ENCODE results near the gene MARCHF2.
A peak's percentile ranks its signal among the peaks of the same experiment; 100 is the strongest.
"Not testable (repeated sequence)": the region's sequence is repeated elsewhere in the genome, so short reads cannot be mapped to it uniquely, and the experiment has no call there.

The MARCHF2 gene

GRCh38 chr19:8384569-8384968, 28.5 kb upstream of the MARCHF2 start:
- H3K27ac Mint-ChIP-seq = peak overlapping the region; percentile 30
- H3K4me1 Mint-ChIP-seq = not testable (repeated sequence)

GRCh38 chr19:8385103-8385502, 28.0 kb upstream of the MARCHF2 start:
- peak overlapping the region; percentile 30 for H3K27ac Mint-ChIP-seq
- not testable (repeated sequence) for H3K36me3 Mint-ChIP-seq

More at GRCh38 chr19:8384569-8384968, 28.5 kb upstream of the MARCHF2 start:
- not testable (repeated sequence) for H3K36me3 Mint-ChIP-seq; ATAC-seq; H3K9me3 Mint-ChIP-seq; H3K4me3 Mint-ChIP-seq; DNase-seq (ENCODE audit: low spot score in 2 of 2)

GRCh38 chr19:8385566-8385965, 27.5 kb upstream of the MARCHF2 start:
- not testable (repeated sequence) for H3K4me3 Mint-ChIP-seq; ATAC-seq; H3K27ac Mint-ChIP-seq; H3K9me3 Mint-ChIP-seq; DNase-seq (ENCODE audit: low spot score in 2 of 2); H3K4me1 Mint-ChIP-seq
- peaks cover 10% of the 10 kb centered on the region for H3K36me3 Mint-ChIP-seq

More at GRCh38 chr19:8385103-8385502, 28.0 kb upstream of the MARCHF2 start:
- ATAC-seq; H3K4me3 Mint-ChIP-seq; DNase-seq (ENCODE audit: low spot score in 2 of 2); H3K4me1 Mint-ChIP-seq; H3K9me3 Mint-ChIP-seq: not testable (repeated sequence)

- H3K27ac Mint-ChIP-seq; H3K9me3 Mint-ChIP-seq; DNase-seq (ENCODE audit: low spot score in 2 of 2); H3K4me3 Mint-ChIP-seq; ATAC-seq: not testable (repeated sequence)
- Mint-ChIP-seq H3K4me1 (peaks cover 15% of the 10 kb centered on the region), H3K36me3 (peaks cover 10% of the 10 kb centered on the region)
These were observed 26.7 kb upstream of the MARCHF2 start for GRCh38 chr19:8386419-8386818.

GRCh38 chr19:8386990-8387389, 26.1 kb upstream of the MARCHF2 start:
- no peak for ATAC-seq
- Mint-ChIP-seq H3K4me1 (peaks cover 20% of the 10 kb centered on the region), H3K9me3 (no peaks in the 10 kb centered on the region), H3K4me3 (no peak overlapping the region), H3K27ac (no peak overlapping the region), H3K36me3 (peaks cover 10% of the 10 kb centered on the region)
- DNase-seq (ENCODE audit: low spot score in 2 of 2) = no peak

GRCh38 chr19:8387688-8388611, 25.2 kb upstream of the MARCHF2 start:
- H3K4me1 Mint-ChIP-seq = peaks cover 25% of the 10 kb centered on the region
- H3K9me3 Mint-ChIP-seq = no peaks in the 10 kb centered on the region
- DNase-seq (ENCODE audit: low spot score in 2 of 2) (no peak), ATAC-seq (no peak)
- H3K4me3 Mint-ChIP-seq = no peak overlapping the region
- peaks cover 10% of the 10 kb centered on the region for H3K36me3 Mint-ChIP-seq
- no peak overlapping the region for H3K27ac Mint-ChIP-seq

GRCh38 chr19:8388612-8388958, 24.5 kb upstream of the MARCHF2 start:
- H3K36me3 Mint-ChIP-seq = peaks cover 10% of the 10 kb centered on the region
- H3K9me3 Mint-ChIP-seq = no peaks in the 10 kb centered on the region
- ATAC-seq (no peak), DNase-seq (ENCODE audit: low spot score in 2 of 2) (no peak)
- H3K4me3 Mint-ChIP-seq = no peak overlapping the region
- H3K27ac Mint-ChIP-seq = no peak overlapping the region
- H3K4me1 Mint-ChIP-seq = peaks cover 31% of the 10 kb centered on the region

- peak within 1 kb of the TSS; percentile 93 for H3K27ac Mint-ChIP-seq
- peaks cover 16% of the 10 kb centered on the region for H3K36me3 Mint-ChIP-seq
- DNase-seq (ENCODE audit: low spot score in 2 of 2) (peak; percentile 94 to 99), ATAC-seq (peak; percentile 95)
- no peaks in the 10 kb centered on the region for H3K9me3 Mint-ChIP-seq
- H3K4me1 Mint-ChIP-seq = peaks cover 32% of the 10 kb centered on the region
- peak within 1 kb of the TSS; percentile 86 for H3K4me3 Mint-ChIP-seq
These were observed 23.1 kb upstream of the MARCHF2 start, which contains the start of gene RAB11B for GRCh38 chr19:8389891-8390616. Gene RAB11B, plus strand, starts transcription at chr19:8390360. Its CDS starts 57 bp downstream, at chr19:8390417.

- ATAC-seq = peak; percentile 68
- peak; percentile 90 to 97 for DNase-seq (ENCODE audit: low spot score in 2 of 2)
- H3K4me1 Mint-ChIP-seq = peaks cover 37% of the 10 kb centered on the region
- peak overlapping the region; percentile 93 for H3K27ac Mint-ChIP-seq
- peaks cover 20% of the 10 kb centered on the region for H3K36me3 Mint-ChIP-seq
- H3K4me3 Mint-ChIP-seq = peak overlapping the region; percentile 86
- no peaks in the 10 kb centered on the region for H3K9me3 Mint-ChIP-seq
These were observed 22.5 kb upstream of the MARCHF2 start for GRCh38 chr19:8390617-8390981.

GRCh38 chr19:8391198-8392016, 21.7 kb upstream of the MARCHF2 start:
- no peak for DNase-seq (ENCODE audit: low spot score in 2 of 2)
- H3K4me3 Mint-ChIP-seq = peak overlapping the region; percentile 86
- no peak for ATAC-seq
- no peaks in the 10 kb centered on the region for H3K9me3 Mint-ChIP-seq
- peak overlapping the region; percentile 93 for H3K27ac Mint-ChIP-seq
- H3K4me1 Mint-ChIP-seq = peaks cover 45% of the 10 kb centered on the region
- peaks cover 22% of the 10 kb centered on the region for H3K36me3 Mint-ChIP-seq

GRCh38 chr19:8392017-8392591, 21.0 kb upstream of the MARCHF2 start:
- DNase-seq (ENCODE audit: low spot score in 2 of 2) (no peak), ATAC-seq (no peak)
- Mint-ChIP-seq H3K9me3 (no peaks in the 10 kb centered on the region), H3K27ac (peak overlapping the region; percentile 29), H3K4me3 (peak overlapping the region; percentile 86), H3K4me1 (peaks cover 52% of the 10 kb centered on the region), H3K36me3 (peaks cover 27% of the 10 kb centered on the region)

GRCh38 chr19:8393192-8393870, 19.8 kb upstream of the MARCHF2 start:
- Mint-ChIP-seq H3K4me3 (peak overlapping the region; percentile 13), H3K4me1 (peaks cover 56% of the 10 kb centered on the region), H3K36me3 (peaks cover 28% of the 10 kb centered on the region), H3K9me3 (no peaks in the 10 kb centered on the region), H3K27ac (peak overlapping the region; percentile 76)
- DNase-seq (ENCODE audit: low spot score in 2 of 2) (no peak), ATAC-seq (no peak)

GRCh38 chr19:8393871-8394250, 19.2 kb upstream of the MARCHF2 start:
- ATAC-seq (no peak), DNase-seq (ENCODE audit: low spot score in 2 of 2) (no peak)
- Mint-ChIP-seq H3K4me1 (peaks cover 56% of the 10 kb centered on the region), H3K9me3 (no peaks in the 10 kb centered on the region), H3K27ac (peak overlapping the region; percentile 76), H3K4me3 (no peak overlapping the region), H3K36me3 (peaks cover 34% of the 10 kb centered on the region)

- H3K4me3 Mint-ChIP-seq = no peak overlapping the region
- ATAC-seq = no peak
- H3K4me1 Mint-ChIP-seq = peaks cover 56% of the 10 kb centered on the region
- H3K36me3 Mint-ChIP-seq = peaks cover 39% of the 10 kb centered on the region
- no peaks in the 10 kb centered on the region for H3K9me3 Mint-ChIP-seq
- peak overlapping the region; percentile 93 for H3K27ac Mint-ChIP-seq
- DNase-seq (ENCODE audit: low spot score in 2 of 2) = no peak
These were observed 17.5 kb upstream of the MARCHF2 start for GRCh38 chr19:8395621-8396082.

Data from stimulated activated effector memory CD8-positive, alpha-beta T cell treated with anti-CD3 and anti-CD28 coated beads, Interleukin-12 subunit alpha, Interleukin-12 subunit beta, amount 100 ng/mL, for 72 hours (primary cell).